Measurements from ENCODE around the gene PGM2. TPM values are rescaled to one million over a fixed set of nuclear protein-coding genes. Genes with fewer than 3 reads are reported as not detected.

Gene PGM2
- total RNA-seq, 4 donors from 2014 or later = 37.4 to 45.6 (median 39.9) TPM

GRCh38 chr4:37797374-37797773, 29.1 kb upstream of the PGM2 start:
- no peak overlapping the region for H3K4me3 ChIP-seq
- no peak for DNase-seq
- TF ChIP-seq CTCF (IDR thresholded peaks at IDR 0.05) = no peak
- no peak for TF ChIP-seq POLR2A (IDR thresholded peaks at IDR 0.05)
- H3K4me1 ChIP-seq = no peaks in the 10 kb centered on the region
- intact Hi-C loops (cut with DNase I; ENCODE audit: low total_unique reads) = loop anchor here (10.0 kb wide), 1 partner anchor 193 kb away; no protein-coding TSS in a partner anchor
- H3K27me3 ChIP-seq = no peaks in the 10 kb centered on the region
- no peaks in the 10 kb centered on the region for H3K9me3 ChIP-seq
- H3K27ac ChIP-seq = no peak overlapping the region
- no peaks in the 10 kb centered on the region for H3K36me3 ChIP-seq

DNA sequence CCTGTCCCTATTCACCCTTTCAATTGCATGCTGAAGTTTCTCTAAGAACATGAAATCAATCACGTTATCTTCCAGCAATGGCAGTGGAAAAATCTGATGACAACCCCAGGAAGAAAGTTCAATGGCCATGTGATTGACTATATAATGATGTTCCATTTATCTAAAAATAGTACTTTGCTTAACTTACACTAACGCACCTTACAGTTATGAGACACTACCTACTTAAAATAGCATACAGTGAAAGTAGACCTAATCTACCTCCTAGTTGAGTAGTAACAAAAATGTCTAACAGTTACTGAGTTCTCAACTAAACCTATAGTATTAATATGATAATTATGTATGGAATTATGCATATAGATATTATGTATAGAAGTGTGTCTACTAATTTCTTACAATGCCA, 28.6 kb upstream of the PGM2 start:
- intact Hi-C loops (cut with DNase I; ENCODE audit: low total_unique reads) = loop anchor here (10.0 kb wide), 1 partner anchor 193 kb away; no protein-coding TSS in a partner anchor
- Histone ChIP-seq H3K27me3 (no peaks in the 10 kb centered on the region), H3K4me3 (no peak overlapping the region), H3K36me3 (no peaks in the 10 kb centered on the region), H3K9me3 (no peaks in the 10 kb centered on the region), H3K27ac (no peak overlapping the region), H3K4me1 (no peaks in the 10 kb centered on the region)
- TF ChIP-seq POLR2A (IDR thresholded peaks at IDR 0.05) (no peak), CTCF (IDR thresholded peaks at IDR 0.05) (no peak)
- DNase-seq = no peak

DNA sequence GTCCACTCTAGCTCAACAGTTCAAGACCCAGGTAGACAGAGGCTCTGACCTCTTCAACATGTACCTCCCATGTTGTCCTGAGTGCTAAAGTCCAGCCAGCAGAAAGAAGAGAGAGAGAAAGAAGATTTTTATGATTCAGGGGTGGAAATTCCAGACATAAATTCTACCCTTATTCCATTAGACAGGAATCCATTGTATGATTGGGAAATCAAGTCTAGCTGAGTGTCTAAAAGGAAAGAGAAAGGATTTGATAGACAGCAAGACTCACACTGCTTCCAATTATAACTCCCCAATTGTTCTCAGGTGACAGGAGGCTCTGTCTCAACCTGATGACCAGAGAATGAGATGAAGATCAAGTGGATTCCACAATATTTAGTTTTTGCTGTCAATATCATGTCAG, 27.9 kb upstream of the PGM2 start:
- no peaks in the 10 kb centered on the region for H3K9me3 ChIP-seq
- TF ChIP-seq POLR2A (IDR thresholded peaks at IDR 0.05) (no peak), CTCF (IDR thresholded peaks at IDR 0.05) (no peak)
- intact Hi-C loops (cut with DNase I; ENCODE audit: low total_unique reads) = loop anchor here (10.0 kb wide), 1 partner anchor 194 kb away; no protein-coding TSS in a partner anchor
- no peak overlapping the region for H3K27ac ChIP-seq
- H3K4me3 ChIP-seq = no peak overlapping the region
- H3K4me1 ChIP-seq = no peaks in the 10 kb centered on the region
- H3K27me3 ChIP-seq = no peaks in the 10 kb centered on the region
- no peak for DNase-seq
- H3K36me3 ChIP-seq = no peaks in the 10 kb centered on the region

DNA sequence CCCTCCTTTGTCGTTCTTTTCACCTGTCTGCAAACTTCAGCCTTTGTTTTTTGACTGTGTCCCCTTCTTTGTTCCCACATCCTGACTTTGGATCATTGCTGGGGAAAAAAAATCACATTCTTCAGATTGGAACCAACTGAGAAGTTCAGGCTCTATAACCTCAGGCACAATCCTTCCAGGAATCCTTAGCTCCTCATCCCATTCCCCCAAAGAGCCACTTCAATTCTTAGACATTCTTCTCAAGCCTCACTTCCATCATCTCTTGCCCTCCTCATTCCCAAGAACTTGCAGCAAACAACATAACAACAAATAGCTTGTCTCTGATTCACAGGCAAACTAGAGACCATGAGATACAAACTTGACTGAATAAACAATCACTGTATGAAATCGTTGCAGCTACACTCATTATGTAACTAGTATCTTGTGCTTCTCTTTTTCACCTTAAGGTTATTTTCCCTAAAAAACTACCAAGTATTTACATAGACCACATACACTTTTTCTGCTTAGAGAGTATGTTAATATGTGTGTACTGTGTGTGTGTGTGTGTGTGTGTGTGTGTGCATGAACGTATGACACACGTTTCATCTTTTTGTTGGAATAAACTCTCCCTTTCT, 26.4 kb upstream of the PGM2 start:
- Histone ChIP-seq H3K4me1 (no peaks in the 10 kb centered on the region), H3K36me3 (no peaks in the 10 kb centered on the region), H3K27ac (no peak overlapping the region), H3K27me3 (no peaks in the 10 kb centered on the region), H3K4me3 (no peak overlapping the region), H3K9me3 (no peaks in the 10 kb centered on the region)
- TF ChIP-seq CTCF (IDR thresholded peaks at IDR 0.05) (no peak), POLR2A (IDR thresholded peaks at IDR 0.05) (no peak)
- no peak for DNase-seq
- intact Hi-C loops (cut with DNase I; ENCODE audit: low total_unique reads) = loop anchor here (10.0 kb wide), 2 partner anchors 195 to 235 kb away; no protein-coding TSS in a partner anchor

DNA sequence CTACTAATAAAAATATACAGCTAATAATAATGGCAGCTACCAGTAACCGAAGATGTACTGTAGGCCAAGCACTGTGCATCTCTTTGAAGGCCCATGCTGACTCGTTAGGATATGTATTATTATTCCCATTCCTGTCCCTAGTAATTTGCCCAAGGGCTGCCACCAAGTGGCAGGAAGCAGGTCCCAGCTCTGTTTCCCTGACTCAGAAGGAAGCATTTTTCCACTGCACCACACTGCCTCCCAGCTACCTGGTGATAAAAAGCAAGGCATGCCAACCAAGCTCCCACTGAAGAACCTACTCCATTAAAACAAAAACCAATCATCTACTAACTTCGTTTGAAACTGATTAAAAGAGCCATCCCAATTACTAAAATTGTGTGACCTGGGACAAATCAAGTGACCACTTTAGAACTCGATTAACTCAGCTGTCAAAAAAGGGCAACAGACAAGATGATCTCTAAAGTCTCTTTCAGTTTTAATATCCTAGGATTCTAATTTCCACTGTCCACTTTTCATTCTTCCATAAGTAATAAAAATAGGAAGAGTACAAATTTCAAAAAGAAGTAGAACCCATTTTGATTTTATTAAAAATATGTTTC, 24.3 kb upstream of the PGM2 start:
- Histone ChIP-seq H3K27ac (no peak overlapping the region), H3K4me1 (no peaks in the 10 kb centered on the region), H3K9me3 (no peaks in the 10 kb centered on the region), H3K36me3 (no peaks in the 10 kb centered on the region), H3K4me3 (no peak overlapping the region), H3K27me3 (no peaks in the 10 kb centered on the region)
- peak in 1 of 2 donors; percentile 21 for DNase-seq
- TF ChIP-seq CTCF (IDR thresholded peaks at IDR 0.05) = peak in 2 of 4 experiments; percentile 43 to 57
- no peak for TF ChIP-seq POLR2A (IDR thresholded peaks at IDR 0.05)
- intact Hi-C loops (cut with DNase I; ENCODE audit: low total_unique reads) = loop anchor here (10.0 kb wide), 1 partner anchor 233 kb away; no protein-coding TSS in a partner anchor
